Testis (tissue), 2 donors: ENCODE data around the gene PRR7.

Source experiments
- CTCF ChIP-seq, 3 experiments: fragments of 450-650 bp in 2 of 3; fragments of 200-600 bp in 1 of 3; sonication (generic) in 1 of 3; IDR thresholded peaks; one replicate each; pipeline ENCODE4 v1.5.1; 2016 to 2019; ENCODE audit warnings: antibody characterized with exemption in 3 of 3, mild to moderate bottlenecking in 2 of 3, moderate library complexity in 1 of 3
- POLR2A ChIP-seq: fragments of 450-650 bp; IDR thresholded peaks from one replicate; pipeline ENCODE4 v1.6.1; 2017; ENCODE audit warnings: antibody characterized with exemption, mild to moderate bottlenecking, moderate library complexity

GRCh38 chr5:177412603-177413233, 33.9 kb upstream of the PRR7 start:
- no peak for TF ChIP-seq CTCF (IDR thresholded peaks at IDR 0.05)
- TF ChIP-seq POLR2A, result no peak
